Activated T-helper 1 cell treated with anti-CD3 and anti-CD28 coated beads, Interleukin-2, amount 50 U/mL, for 16 hours (primary cell): Measurements from ENCODE around the gene MID1.

ENCODE experiments used
- DNase-seq, 2 donors: peaks; one replicate each; pipeline ENCODE4 v3.0.0-alpha.2; 2020; ENCODE audit warnings: low read depth in 1 of 2, low spot score in 1 of 2

The MID1 gene

DNA sequence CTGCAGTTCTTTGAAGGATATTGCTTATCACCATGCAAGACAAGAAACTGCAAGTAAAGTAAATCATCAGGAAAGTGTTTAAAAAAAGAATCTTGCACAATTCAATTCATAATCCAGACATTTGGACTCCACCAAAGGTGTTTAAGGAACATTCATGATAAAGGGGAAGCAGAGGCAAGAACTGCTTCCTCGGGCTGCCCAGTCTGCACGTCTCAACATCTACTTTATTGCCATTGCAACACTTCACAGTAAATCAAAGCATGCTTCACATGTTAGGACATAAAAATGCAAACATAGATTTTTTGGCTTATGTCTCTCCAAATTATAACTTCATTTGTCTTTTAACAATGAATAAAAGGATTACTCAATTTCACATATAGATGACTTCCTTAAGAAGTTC lies 42.5 kb downstream of the MID1 start:
- DNase-seq, result no peak

DNA sequence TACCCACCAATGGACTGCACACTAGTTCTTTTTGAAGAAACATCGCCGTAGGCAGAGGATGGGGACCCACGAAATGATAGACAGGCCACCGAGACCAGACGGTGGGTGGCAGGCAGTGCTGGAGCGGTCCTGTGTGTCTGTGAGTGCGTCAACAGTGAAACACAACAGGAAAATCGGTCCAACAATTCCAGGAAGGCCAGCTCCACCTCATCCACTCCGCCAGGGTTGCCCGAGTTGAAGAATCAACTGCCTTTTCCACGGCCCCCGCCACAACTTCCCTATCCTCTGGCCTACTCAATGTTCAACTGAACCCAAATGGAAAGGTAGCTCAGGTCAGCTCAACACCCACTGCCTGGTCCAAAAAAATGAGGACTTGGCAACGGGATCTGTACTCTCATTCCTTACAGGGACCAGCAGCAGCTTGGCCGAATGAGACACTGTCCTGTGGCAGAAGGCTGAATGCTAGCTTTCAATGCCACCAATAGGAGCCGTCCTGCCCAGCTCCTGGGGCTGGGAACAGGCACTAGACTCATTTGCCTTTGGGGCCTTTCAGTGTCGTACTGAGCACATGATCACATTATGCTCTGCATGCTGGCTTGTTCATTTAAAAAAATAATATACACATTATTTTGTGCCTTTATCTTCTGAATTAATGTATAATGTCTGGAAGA lies 43.5 kb downstream of the MID1 start:
- DNase-seq, result no peak

DNA sequence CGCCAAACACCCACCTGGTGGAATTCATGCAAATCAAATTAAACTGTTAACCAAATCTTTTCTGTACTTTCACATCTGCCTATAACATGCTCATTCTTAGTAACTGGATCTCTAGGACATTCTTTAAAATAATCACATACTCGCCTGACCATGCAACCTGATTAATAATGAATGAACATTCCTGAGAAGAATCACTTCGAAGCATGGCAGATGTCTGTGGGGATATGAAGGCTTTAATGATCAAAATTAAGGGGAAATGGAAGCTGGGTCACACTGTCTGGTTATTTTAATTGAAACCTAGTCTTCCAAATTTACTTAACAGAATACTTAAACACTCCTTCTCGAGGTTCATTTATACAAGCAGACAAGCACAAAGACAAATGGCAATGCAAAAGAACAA lies 44.2 kb downstream of the MID1 start:
- DNase-seq, result no peak

DNA sequence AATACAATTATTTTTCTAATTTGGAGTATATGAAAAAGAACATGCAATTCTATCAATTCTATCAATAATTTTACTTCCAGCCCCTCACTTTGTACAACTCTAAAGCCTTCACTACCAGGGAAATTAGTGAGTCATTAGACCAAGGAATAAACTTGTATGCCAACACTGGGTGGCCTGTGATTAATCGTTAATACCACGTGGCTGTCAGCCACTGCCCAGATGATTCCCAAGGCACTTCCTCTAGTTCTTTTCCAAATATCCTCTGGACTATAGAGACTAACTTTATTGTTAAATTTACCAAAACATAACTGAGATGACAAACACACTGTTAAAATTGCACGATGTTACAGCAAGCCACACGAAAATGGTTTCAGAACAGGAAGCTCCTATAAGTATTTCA lies 45.7 kb downstream of the MID1 start:
- no peak for DNase-seq

DNA sequence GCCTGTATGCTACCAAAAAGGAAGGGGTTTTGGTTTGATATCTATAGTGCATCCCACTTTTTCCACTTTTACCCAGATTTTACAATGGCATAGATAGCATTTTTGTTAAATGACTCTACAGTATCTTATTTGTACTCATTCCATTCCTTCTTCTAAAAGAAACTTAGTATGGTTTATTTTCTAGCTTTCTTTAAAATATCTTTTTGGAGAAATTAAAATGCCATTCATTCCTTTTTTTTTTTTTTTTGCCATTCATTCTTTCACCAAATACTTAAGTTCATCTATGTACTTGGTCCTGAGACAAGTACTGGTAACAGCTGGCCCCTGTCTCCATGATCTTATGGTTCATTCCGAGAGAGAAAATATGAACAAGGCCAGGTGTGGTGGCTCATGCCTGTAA lies 49.1 kb downstream of the MID1 start:
- DNase-seq, result no peak

DNA sequence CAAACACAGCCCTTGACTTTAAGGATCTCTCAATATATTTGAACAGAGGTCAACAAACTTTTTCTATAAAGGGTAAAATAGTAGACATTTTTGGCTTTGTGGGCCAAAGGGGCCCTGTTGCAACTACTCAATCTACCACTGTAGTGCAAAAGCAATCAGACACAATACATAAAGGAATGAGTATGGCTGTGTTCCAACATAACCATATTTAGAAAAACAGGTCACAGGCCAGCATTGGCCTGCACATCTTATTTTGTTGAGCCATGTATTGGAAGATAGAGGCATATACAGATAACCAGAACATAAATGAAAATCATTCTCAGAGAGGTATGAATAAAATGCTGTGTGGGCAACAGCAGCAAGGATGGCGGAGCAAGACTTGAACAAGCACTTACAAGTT lies 49.8 kb downstream of the MID1 start:
- DNase-seq, result no peak

DNA sequence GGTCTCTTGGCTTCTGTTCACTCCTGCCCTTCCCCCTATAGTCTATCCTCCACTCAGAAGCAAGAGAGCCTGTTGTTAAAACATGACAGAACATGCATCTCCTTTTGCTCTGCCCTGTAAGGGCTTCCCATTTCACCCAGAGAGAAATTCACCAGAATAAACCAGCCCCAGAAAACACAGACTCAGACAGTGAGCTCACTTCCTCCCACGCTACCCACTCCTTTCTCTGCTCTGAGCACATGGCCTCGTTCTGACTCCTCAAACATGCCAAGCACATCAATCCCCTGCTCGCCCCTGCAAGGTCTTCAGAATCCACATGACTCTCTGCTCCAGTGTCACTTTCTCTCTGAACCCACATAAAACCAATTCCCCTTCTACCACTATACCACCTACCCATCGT lies 50.4 kb downstream of the MID1 start:
- DNase-seq, result no peak

DNA sequence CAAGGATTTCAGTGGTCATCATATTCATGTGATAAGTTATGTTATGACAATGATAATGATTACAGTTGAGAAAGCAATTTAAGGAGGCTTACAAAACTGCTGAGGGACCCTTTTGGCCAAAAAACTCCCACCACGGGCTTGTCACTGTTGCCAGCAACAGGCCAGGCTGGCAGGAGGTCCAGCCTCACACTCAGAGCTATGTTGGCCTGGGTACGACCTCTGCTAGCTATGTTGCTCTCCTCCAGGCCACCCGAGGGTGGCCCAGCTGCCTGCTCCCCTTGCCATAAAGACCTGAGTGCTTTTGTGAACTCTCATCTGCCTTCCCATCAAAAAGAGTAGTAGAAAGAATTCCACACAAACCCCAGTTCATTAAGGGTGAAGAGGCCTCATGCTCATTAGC lies 52.0 kb downstream of the MID1 start:
- no peak for DNase-seq

DNA sequence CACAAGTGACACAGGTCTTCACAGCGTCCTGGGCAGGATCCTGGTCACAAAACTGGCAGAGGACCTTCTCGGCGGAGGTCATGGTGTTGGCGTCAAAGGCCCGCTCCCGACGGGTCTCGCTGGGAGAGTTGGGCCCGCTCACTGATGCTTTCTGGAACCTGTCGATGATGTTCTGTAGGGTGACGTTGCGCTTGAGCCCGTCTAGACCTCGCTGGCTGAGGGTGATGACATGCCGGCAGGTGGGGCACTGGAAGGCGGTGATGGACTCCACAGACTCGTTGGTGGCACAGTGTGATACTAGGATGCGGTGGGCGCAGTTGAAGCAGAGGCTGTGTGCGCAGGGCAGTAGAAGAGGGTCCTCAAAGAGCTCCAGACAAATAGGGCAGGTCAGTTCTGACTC lies 53.2 kb downstream of the MID1 start:
- no peak for DNase-seq

DNA sequence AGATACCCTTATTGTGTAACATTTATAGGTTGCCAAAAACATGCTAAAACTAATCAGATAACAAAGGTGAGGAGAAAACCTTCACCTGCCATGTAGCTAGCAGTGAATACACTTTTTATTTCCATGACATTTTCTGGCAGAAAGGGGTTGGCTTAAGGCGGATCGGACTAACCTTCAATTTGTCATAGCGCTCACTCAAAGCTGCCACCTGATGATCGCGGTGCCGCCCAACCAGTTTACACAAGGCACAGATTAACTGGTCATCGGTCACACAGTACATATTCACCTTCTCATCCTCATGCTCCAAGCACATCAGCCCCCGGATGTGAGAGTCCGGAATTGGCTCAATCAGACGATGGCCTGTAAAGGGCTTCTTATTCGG lies 53.7 kb downstream of the MID1 start:
- DNase-seq, result no peak

DNA sequence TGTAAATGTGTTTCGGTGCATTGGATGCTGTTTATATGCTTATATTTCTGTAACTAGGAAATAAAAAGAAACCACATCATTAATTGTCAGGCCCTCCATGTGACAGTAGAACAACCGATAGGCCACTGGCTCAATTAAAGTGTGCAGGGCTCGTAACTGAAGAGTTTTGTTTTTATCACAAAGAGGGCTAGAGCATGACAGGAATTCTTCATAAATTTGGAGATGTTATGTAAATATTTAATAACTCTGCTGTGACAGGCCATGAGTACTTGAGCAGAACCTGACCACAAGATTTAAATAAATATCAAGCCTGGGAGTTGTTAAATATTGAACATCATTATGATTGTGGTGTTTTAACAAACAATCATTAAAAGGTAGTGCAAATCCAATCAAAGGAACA lies 55.9 kb downstream of the MID1 start:
- DNase-seq, result no peak

DNA sequence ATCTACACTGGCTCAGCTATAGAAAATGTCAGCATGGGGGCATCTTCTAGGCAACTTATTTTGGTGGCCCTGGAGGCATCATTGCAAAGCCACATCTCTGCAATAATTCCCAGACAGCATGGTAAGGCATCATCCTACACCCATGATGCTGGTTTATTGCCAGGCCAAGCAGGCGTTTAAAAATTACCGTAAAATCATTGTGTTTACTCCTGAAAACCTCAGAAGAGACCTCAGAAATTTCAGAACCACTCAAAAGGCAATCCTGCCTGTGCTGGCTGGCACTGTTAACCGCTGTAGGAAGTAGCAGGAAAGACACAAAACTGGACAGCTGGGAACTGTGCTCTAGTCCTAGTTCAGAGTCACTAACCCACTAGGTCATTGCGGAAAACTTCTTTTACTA lies 63.2 kb downstream of the MID1 start:
- no peak for DNase-seq

DNA sequence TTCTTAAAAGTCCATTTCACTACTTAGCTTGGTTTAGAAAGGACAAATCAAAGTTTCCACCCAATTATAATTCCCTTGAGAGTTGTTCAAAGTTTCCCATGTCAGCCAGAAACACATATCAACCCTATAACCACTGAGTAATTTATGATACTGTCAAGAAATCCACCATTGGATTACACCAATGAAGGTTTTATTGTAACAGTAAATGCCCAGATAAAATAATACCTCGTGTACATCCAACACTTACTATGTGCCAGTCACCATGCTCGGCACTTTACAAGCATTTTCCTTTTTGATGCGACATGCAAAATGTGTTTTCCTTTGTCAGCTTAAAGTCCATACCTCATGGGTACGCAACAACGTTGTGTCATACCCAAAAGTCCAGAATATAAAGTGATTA lies 64.0 kb downstream of the MID1 start:
- DNase-seq, result no peak

DNA sequence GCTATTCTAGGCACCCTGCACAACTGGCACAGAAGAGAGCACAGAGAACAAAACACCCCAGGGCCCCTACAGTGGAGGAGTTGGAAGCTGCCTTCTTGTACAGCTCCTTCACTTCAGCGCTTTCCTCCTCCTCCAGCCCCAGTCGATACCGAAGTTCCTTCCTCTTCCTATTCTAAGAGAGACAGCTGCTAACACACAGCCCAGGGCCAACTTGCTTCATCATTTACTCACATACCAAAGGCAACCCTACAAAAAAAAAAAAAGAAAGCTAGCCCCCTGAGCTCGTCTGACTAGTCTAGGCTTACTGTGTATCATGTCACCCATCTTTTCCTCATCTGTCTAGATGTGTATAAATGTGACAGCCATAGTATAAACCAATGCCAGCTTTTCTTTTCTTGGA lies 64.5 kb downstream of the MID1 start:
- DNase-seq, result no peak

DNA sequence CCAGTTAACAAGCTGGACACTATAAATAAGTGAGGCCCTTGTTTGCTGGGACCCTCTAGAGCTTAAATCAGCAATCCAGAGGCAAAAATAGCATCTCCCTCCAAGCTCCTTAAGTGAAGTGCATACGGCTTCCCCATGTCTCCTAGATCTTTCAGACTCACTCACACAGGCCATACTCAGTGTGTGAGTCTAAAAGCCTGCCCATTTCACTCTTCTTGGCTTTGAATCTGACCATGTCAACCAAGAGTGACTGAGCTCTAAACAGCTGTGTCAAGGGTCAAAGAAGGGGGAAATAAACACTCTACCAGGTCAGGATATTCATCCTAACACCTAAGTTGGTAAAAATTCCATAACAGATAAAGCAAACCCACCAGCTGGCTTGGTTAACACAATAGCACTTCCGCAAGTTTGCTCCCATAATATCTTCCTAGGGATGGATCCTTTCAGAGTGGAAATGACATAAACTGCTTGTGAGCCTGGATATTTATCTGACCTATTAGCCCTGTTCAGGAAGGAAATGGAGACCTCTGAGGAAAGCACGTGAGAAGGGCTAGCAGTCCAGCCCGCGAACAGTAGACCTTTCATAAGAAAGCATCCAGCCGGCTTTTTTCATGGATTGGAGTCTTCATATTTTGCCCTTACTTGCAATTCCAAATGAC lies 65.6 kb downstream of the MID1 start:
- no peak for DNase-seq

DNA sequence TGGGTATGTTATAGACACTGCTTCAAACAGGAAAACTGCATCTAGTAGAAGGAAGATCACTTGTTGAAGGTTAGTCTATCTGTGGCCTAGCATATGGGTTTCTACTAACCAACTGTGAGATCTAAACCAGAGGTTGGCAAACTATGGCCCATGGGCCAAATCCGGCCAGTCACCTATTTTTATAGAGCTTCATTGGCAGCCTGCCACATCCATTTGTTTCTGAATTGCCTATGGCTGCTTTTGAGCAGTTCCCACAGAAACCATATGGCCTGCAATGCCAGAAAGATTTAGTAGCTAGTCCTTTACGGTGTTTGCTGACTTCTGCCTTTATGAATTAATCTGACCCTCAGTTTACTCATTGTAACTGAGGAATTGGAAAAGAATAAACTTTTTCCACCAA lies 71.1 kb downstream of the MID1 start:
- DNase-seq, result no peak

DNA sequence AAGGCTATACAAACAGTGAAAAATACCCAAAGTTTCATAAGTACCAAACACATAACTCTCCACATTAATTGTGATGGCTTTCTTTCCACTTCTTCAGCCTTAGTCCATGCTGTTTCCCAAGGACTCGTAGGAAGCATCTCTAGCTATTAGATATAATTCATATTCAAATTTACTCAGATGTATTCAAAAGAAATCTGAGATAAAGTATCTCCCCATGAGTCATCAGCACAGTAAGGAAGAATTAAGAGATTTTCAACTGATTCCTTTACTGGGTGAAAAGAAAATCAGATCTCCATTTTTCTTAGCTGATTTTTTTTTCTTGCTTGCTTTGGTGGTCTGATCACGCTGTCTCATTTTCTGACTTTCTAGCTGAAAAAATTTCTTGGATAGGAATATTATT lies 71.7 kb downstream of the MID1 start:
- no peak for DNase-seq

DNA sequence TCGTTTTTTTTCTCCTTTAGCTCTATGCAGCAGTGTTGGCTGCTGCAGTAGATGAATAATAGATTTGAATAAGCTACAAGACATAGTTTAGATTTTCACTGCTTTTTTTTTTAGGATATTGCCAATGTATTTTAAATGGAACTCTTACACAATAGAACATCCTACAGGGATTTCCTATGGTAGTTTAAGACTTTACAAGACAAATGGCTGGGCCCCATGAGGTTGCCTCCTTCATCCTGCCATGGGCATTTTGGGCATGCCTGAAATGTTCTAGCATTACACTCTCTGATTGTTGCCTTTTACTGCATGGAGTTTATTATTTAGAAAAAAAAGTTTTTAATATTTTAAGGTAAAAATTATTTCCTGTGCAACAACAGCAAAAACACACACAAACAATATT lies 74.5 kb downstream of the MID1 start:
- no peak for DNase-seq

DNA sequence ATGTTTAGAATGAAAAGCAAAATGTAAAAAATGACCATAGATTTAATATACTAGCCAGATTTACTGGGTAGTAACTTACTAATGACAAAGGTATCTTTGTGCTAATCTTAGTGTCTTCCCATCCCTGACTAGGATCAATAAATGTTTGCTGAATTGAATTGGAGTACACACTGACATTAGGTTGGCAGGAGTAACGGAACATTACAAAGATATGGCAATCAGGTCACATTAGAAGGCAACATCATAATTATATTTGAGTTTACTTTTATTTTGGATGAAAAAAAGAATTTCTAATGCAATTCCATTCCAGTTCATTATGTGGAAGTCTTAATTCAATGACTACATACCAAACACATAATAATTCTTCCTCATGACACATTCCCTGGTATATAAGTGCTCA lies 77.8 kb downstream of the MID1 start:
- DNase-seq, result no peak

DNA sequence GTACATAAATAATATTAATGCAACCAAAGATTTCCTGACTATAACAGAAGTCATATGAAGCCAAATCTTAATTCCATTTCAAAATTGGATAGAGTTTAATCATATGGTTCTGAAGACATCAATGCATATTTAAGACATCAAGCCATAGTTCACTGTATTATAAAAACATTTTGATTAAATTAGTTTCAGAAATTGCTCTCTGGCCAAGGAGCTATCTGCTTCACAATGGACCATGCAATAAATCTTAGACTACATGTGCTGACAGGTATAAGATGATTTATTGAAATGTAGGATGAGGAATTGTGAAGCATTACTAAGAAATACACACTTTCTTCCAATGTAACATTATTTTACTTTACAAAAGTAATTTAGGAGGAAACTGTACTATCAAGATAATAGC lies 81.6 kb downstream of the MID1 start:
- no peak for DNase-seq

DNA sequence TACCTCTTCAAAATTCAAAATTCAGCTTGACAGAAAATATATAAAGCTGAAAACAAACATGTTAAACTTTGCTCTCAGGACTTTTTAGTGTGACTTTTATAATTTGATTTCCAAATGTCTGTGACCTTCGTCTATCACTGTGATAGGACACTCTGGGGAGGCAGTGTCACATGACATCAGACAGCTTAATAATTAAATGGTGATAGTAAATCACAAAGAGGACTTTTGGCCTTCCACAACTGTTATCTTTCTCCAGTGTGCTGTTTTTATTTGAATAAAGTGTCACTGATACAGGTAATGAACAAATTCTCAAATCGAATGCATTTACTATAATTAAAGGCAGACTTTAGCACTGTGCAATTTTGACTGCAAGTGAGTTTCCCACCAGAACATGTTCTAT lies 83.1 kb downstream of the MID1 start:
- DNase-seq, result no peak

DNA sequence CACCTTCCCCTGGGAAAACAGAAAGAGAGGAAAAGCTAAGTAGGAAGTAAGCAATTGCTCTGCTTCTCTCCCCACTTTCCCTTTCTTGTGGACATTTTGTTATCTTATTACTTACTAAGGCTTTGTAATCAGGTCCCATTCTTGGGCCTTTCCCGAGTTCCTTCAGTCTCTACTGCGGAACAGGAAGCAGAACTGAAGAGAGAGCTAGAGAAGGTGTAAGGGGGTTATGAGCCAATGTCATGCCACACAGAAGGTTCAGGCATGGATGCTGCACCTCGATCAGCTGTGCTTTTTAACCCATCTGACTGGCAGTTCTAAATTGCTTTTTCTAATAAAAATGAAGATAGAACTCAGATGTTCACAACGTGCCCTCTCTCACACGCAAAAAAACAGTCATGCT lies 83.6 kb downstream of the MID1 start:
- no peak for DNase-seq

DNA sequence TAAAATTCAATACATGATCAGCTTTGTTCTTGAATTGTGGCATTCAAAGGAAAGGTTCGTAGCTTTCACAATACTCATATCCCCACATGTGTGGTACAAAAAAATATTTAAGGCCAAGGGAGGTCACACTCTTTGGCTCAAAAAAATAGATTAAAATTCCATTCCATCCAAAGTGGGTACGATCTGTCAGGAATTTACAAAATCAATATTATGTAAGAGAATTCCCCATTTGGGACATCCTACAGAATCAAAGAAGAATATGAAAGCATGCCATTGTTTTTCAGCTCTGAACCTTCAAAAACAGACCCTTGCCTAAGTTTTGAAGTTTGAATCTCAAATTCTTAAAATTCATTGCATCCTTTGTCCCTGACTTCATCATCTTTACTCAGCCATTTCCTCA lies 85.8 kb downstream of the MID1 start:
- no peak for DNase-seq
